Stimulated activated memory B cell treated with anti-CD40 and anti-IgM and Interleukin-4, amounts not matched to agents 10 μg/mL and 1 μg/mL and 100 μg/mL, for 72 hours (primary cell): ENCODE measurements around the gene KLHL6.

Experiments used
- ATAC-seq: fragments of 150-1000 bp; cut with Tn5 transposase; 2 replicates; pipeline ENCODE4 v1.10.0; 2021
- H3K27ac Mint-ChIP-seq: one replicate; pipeline ENCODE4 v1.8.0; 2022; ENCODE audit warnings: mild to moderate bottlenecking, mixed read lengths
- H3K27me3 Mint-ChIP-seq: one replicate; pipeline ENCODE4 v1.8.0; 2022; ENCODE audit warnings: mixed read lengths
- H3K36me3 Mint-ChIP-seq: one replicate; pipeline ENCODE4 v1.8.0; 2022; ENCODE audit warnings: mixed read lengths
- H3K4me1 Mint-ChIP-seq: one replicate; pipeline ENCODE4 v1.8.0; 2022; ENCODE audit warnings: mixed read lengths
- H3K4me3 Mint-ChIP-seq: one replicate; pipeline ENCODE4 v1.8.0; 2022; ENCODE audit warnings: mild to moderate bottlenecking, moderate library complexity, mixed read lengths
- H3K9me3 Mint-ChIP-seq: one replicate; pipeline ENCODE4 v1.8.0; 2022; ENCODE audit warnings: mixed read lengths

Gene KLHL6

GRCh38 chr3:183493296-183494045, 62.0 kb downstream of the KLHL6 start:
- Mint-ChIP-seq H3K27me3 (no peaks in the 10 kb centered on the region), H3K4me1 (peaks cover 2% of the 10 kb centered on the region), H3K27ac (no peak overlapping the region), H3K4me3 (no peak overlapping the region), H3K9me3 (no peaks in the 10 kb centered on the region), H3K36me3 (peaks cover 46% of the 10 kb centered on the region)
- ATAC-seq: no peak

GRCh38 chr3:183492849-183493179, 62.7 kb downstream of the KLHL6 start:
- H3K27ac Mint-ChIP-seq: peak overlapping the region; percentile 44
- peaks cover 8% of the 10 kb centered on the region for H3K4me1 Mint-ChIP-seq
- no peak for ATAC-seq
- no peak overlapping the region for H3K4me3 Mint-ChIP-seq
- no peaks in the 10 kb centered on the region for H3K9me3 Mint-ChIP-seq
- no peaks in the 10 kb centered on the region for H3K27me3 Mint-ChIP-seq
- peaks cover 44% of the 10 kb centered on the region for H3K36me3 Mint-ChIP-seq

- ATAC-seq: no peak
- Mint-ChIP-seq H3K27ac (peak overlapping the region; percentile 44), H3K27me3 (no peaks in the 10 kb centered on the region), H3K4me1 (peaks cover 8% of the 10 kb centered on the region), H3K4me3 (no peak overlapping the region), H3K36me3 (peaks cover 44% of the 10 kb centered on the region), H3K9me3 (no peaks in the 10 kb centered on the region)
Measured at GRCh38 chr3:183491923-183492848, 63.3 kb downstream of the KLHL6 start.

GRCh38 chr3:183491109-183491922, 64.2 kb downstream of the KLHL6 start:
- H3K4me1 Mint-ChIP-seq: peaks cover 8% of the 10 kb centered on the region
- no peaks in the 10 kb centered on the region for H3K27me3 Mint-ChIP-seq
- ATAC-seq: no peak
- peak overlapping the region; percentile 44 for H3K27ac Mint-ChIP-seq
- no peak overlapping the region for H3K4me3 Mint-ChIP-seq
- peaks cover 44% of the 10 kb centered on the region for H3K36me3 Mint-ChIP-seq
- no peaks in the 10 kb centered on the region for H3K9me3 Mint-ChIP-seq

- no peaks in the 10 kb centered on the region for H3K27me3 Mint-ChIP-seq
- H3K27ac Mint-ChIP-seq: no peak overlapping the region
- no peaks in the 10 kb centered on the region for H3K9me3 Mint-ChIP-seq
- peaks cover 39% of the 10 kb centered on the region for H3K36me3 Mint-ChIP-seq
- peaks cover 11% of the 10 kb centered on the region for H3K4me1 Mint-ChIP-seq
- no peak overlapping the region for H3K4me3 Mint-ChIP-seq
- ATAC-seq: no peak
Measured at GRCh38 chr3:183490653-183491052, 64.9 kb downstream of the KLHL6 start.

- H3K36me3 Mint-ChIP-seq: peaks cover 38% of the 10 kb centered on the region
- ATAC-seq: no peak
- no peaks in the 10 kb centered on the region for H3K9me3 Mint-ChIP-seq
- no peak overlapping the region for H3K4me3 Mint-ChIP-seq
- H3K27me3 Mint-ChIP-seq: no peaks in the 10 kb centered on the region
- H3K4me1 Mint-ChIP-seq: peaks cover 16% of the 10 kb centered on the region
- no peak overlapping the region for H3K27ac Mint-ChIP-seq
Measured at GRCh38 chr3:183490211-183490601, 65.3 kb downstream of the KLHL6 start.

GRCh38 chr3:183489455-183490210, 65.9 kb downstream of the KLHL6 start:
- H3K36me3 Mint-ChIP-seq: peaks cover 38% of the 10 kb centered on the region

GRCh38 chr3:183488343-183488742, 67.2 kb downstream of the KLHL6 start:
- Mint-ChIP-seq H3K27ac (peak overlapping the region; percentile 63), H3K9me3 (no peaks in the 10 kb centered on the region)
- no peak for ATAC-seq

More at GRCh38 chr3:183489455-183490210, 65.9 kb downstream of the KLHL6 start:
- no peak for ATAC-seq
- H3K4me3 Mint-ChIP-seq: no peak overlapping the region
- H3K9me3 Mint-ChIP-seq: no peaks in the 10 kb centered on the region
- no peaks in the 10 kb centered on the region for H3K27me3 Mint-ChIP-seq
- H3K4me1 Mint-ChIP-seq: peaks cover 21% of the 10 kb centered on the region
- H3K27ac Mint-ChIP-seq: no peak overlapping the region

GRCh38 chr3:183487896-183488295, 67.6 kb downstream of the KLHL6 start:
- no peak overlapping the region for H3K4me3 Mint-ChIP-seq
- peaks cover 37% of the 10 kb centered on the region for H3K4me1 Mint-ChIP-seq
- no peaks in the 10 kb centered on the region for H3K27me3 Mint-ChIP-seq
- no peaks in the 10 kb centered on the region for H3K9me3 Mint-ChIP-seq
- H3K36me3 Mint-ChIP-seq: peaks cover 22% of the 10 kb centered on the region
- no peak for ATAC-seq
- peak overlapping the region; percentile 63 for H3K27ac Mint-ChIP-seq

More at GRCh38 chr3:183488343-183488742, 67.2 kb downstream of the KLHL6 start:
- H3K27me3 Mint-ChIP-seq: no peaks in the 10 kb centered on the region
- peaks cover 26% of the 10 kb centered on the region for H3K36me3 Mint-ChIP-seq
- H3K4me3 Mint-ChIP-seq: no peak overlapping the region
- peaks cover 33% of the 10 kb centered on the region for H3K4me1 Mint-ChIP-seq

GRCh38 chr3:183487016-183487415, 68.5 kb downstream of the KLHL6 start:
- peaks cover 37% of the 10 kb centered on the region for H3K4me1 Mint-ChIP-seq
- no peak overlapping the region for H3K4me3 Mint-ChIP-seq
- no peak for ATAC-seq
- H3K27ac Mint-ChIP-seq: no peak overlapping the region
- no peaks in the 10 kb centered on the region for H3K9me3 Mint-ChIP-seq
- no peaks in the 10 kb centered on the region for H3K27me3 Mint-ChIP-seq
- H3K36me3 Mint-ChIP-seq: peaks cover 13% of the 10 kb centered on the region

- Mint-ChIP-seq H3K36me3 (peaks cover 7% of the 10 kb centered on the region), H3K27ac (no peak overlapping the region)
Measured at GRCh38 chr3:183486472-183486871, 69.0 kb downstream of the KLHL6 start.

GRCh38 chr3:183485585-183485984, 69.9 kb downstream of the KLHL6 start:
- Mint-ChIP-seq H3K27ac (peak overlapping the region; percentile 24), H3K27me3 (no peaks in the 10 kb centered on the region), H3K4me3 (no peak overlapping the region), H3K9me3 (no peaks in the 10 kb centered on the region), H3K4me1 (peaks cover 37% of the 10 kb centered on the region), H3K36me3 (peaks cover 6% of the 10 kb centered on the region)
- ATAC-seq: no peak

More at GRCh38 chr3:183486472-183486871, 69.0 kb downstream of the KLHL6 start:
- no peaks in the 10 kb centered on the region for H3K9me3 Mint-ChIP-seq
- H3K4me1 Mint-ChIP-seq: peaks cover 37% of the 10 kb centered on the region
- ATAC-seq: no peak
- H3K4me3 Mint-ChIP-seq: no peak overlapping the region
- no peaks in the 10 kb centered on the region for H3K27me3 Mint-ChIP-seq

- H3K9me3 Mint-ChIP-seq: no peaks in the 10 kb centered on the region
- H3K4me3 Mint-ChIP-seq: no peak overlapping the region
- no peaks in the 10 kb centered on the region for H3K27me3 Mint-ChIP-seq
- ATAC-seq: no peak
- H3K36me3 Mint-ChIP-seq: peaks cover 6% of the 10 kb centered on the region
- H3K4me1 Mint-ChIP-seq: peaks cover 41% of the 10 kb centered on the region
- H3K27ac Mint-ChIP-seq: peak overlapping the region; percentile 61
Measured at GRCh38 chr3:183485093-183485492, 70.4 kb downstream of the KLHL6 start.

- H3K27ac Mint-ChIP-seq: peak overlapping the region; percentile 61
- H3K27me3 Mint-ChIP-seq: no peaks in the 10 kb centered on the region
- no peak for ATAC-seq
Measured at GRCh38 chr3:183484431-183485075, 71.0 kb downstream of the KLHL6 start.

More at GRCh38 chr3:183484431-183485075, 71.0 kb downstream of the KLHL6 start:
- no peak overlapping the region for H3K4me3 Mint-ChIP-seq
- H3K9me3 Mint-ChIP-seq: no peaks in the 10 kb centered on the region
- H3K4me1 Mint-ChIP-seq: peaks cover 45% of the 10 kb centered on the region
- H3K36me3 Mint-ChIP-seq: peaks cover 6% of the 10 kb centered on the region
